GM21360 (cell line): Measurements from ENCODE around the gene KRT39.

Experiments used
- ATAC-seq: cut with Tn5 transposase; IDR thresholded peaks from one replicate; pipeline ENCODE4 v1.9.1; 2021; ENCODE audit warnings: mild to moderate bottlenecking, moderate library complexity; ENCODE audit not compliant: unreplicated experiment

The KRT39 gene

DNA sequence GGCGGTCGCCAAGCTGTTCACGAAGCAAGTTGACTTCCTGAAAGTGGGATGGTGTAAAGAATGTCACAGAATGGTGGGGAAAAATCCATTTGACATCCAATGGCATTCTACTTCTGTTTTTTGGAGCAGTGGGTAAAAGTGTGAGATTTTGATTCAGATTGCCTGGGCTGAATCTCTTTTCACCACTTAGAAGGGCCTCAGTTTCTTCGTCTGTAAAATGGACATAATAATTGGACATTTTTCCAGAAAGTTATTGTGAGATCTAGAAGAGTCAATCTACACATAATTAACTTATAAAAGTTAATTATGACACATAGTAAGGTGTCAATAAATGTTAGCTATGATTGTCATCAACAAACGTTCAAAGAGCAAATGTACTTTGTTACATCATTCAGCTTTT is 14.4 kb upstream of the KRT39 start:
- no peak for ATAC-seq

DNA sequence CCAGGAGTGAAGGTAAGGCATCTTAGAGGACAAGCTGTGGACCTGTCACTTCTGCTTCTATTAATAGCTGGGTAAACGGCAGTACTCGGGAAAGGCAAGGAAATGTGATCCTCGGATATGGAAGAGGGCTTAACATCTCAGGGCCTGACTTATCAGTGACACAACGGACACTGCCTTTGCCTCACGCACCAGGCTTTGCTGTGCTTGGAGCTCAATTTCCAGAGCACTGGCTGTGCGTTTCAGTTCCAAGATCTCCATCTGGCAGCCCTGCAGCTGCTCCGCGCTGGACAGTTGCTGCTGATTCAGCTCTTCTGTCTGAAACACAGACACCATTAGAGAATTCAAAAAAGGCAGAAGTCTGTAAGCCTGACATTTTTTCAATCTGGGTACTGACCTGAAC is 13.8 kb upstream of the KRT39 start:
- no peak for ATAC-seq

DNA sequence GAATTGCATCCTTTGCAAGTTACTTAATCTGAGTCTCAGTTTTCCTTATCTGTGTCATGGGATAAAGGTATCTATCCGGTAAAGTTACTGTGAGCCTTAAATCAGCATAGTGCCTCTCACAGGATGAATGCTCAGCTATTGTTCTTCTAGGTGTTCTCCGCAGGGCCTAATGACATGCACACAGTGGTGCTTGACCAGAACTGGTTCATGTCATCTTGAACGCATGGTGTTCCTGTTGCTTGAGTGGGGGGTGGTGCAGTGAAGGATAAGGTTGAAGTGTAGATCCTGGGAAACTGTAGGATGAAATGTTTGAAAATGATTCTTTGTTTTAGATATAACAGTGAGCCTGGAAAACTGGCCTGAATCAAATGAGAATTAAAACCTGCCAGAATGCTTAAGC is 13.4 kb upstream of the KRT39 start:
- ATAC-seq = no peak

DNA sequence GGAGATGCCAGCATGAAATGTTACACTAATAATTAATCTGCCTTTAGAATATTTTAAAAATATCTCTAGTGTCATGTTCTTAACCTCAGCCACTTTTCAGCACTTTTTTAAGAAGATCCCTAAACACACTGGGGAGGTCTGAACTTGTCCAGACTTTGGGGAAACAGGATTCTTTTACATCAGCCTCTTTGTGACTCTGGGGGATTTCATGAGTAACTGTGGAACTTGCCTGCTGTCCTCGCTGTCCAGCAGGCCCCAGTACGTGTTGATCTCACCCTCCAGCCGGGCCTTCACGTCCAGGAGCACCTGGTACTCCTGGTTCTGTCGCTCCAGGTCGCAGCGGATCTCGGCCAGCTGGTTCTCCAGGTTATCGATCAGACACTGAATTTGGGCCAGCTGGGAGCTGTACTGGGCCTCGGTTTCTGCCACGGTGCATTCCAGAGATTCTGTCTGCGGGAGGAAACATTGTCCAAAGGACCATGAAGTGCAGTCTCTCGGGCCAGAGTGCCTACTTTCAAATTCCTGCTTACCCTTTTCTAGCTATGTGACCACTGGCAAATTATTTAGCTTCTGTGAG is 11.9 kb upstream of the KRT39 start:
- no peak for ATAC-seq

GRCh38 chr17:40975516-40975915 is 8.8 kb upstream of the KRT39 start:
- no peak for ATAC-seq

DNA sequence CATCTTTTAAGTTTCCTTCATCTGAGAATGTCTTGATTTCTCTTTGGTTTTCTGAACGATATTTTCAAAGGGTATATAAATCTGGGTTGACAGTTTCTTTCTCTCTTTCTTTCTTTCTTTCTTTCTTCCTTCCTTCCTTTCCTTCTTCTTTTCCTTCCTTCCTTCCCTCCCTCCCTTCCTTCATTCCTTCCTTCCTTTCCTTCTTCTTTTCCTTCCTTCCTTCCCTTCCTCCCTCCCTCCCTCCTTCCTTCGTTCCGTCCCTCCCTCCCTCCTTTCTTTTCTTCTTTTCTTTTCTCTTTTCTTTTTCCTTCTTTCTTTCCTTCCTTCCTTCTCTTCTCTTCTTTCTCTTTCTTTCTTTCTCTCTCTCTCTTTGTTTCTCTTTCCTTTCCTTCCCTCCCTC is 7.6 kb upstream of the KRT39 start:
- no peak for ATAC-seq

- ATAC-seq = no peak
Observed at GRCh38 chr17:40967582-40967981, 834 bp upstream of the KRT39 start.

DNA sequence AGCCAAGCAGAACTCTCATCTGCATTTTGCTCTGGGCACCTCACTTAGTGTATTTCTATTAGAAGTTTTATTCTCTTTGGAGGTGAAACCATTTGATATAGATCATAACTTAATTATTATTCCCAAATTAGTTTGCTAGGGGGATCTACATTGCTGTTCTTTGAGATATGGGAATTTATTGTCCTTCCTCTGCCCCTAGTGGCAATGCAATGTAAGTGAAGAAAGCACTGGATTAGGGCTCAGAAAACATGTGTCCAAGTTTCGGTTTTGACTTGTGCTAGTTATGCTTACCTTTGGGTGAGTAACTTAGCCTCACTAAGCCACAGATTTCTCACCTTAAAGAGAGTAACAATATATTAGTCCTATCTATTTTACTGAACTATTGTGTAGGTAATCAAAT is 2.9 kb downstream of the KRT39 start:
- ATAC-seq = no peak

DNA sequence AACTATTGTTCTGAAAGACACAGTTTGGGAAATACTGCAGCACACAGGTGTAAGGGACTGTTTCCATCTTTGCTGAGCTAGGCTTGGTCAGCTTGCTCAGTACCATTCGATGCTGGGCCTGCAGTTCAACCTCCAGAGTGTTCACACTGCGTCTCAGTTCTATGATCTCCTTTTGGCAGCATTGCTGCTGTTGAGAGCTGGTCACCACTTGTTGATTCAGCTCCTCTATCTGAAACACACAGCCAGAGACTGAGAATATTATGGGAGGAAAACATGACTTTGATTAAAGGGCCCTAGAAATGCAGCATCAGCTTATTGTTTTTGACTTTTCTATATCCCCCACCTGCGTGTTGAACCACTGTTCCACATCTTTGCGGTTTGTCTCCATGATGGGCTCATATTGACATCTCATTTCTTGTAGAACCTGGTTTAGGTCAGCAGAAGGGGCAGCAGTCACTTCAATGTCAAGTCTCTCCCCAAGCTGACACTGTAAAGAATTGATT is 4.6 kb downstream of the KRT39 start:
- ATAC-seq = no peak

- ATAC-seq = no peak
Observed at GRCh38 chr17:40961591-40961990, 5.2 kb downstream of the KRT39 start.

DNA sequence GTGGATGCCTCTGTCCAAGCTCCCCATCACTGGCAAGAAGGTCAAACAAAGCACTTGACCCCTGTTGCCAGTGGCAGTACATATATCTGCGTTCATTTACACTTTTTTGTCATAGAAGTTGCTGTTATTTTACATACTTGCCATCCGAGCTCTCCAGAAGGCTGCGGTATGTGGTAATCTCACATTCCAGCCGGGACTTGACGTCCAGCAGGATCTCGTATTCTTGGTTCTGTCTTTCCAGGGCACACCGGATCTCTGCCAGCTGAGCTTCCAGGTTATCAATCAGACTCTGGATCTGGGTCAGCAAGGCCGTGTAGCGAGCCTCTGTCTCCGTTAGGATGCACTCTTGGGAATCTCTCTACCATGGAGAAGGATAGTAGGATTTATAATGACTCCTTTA is 6.6 kb downstream of the KRT39 start:
- ATAC-seq = no peak

DNA sequence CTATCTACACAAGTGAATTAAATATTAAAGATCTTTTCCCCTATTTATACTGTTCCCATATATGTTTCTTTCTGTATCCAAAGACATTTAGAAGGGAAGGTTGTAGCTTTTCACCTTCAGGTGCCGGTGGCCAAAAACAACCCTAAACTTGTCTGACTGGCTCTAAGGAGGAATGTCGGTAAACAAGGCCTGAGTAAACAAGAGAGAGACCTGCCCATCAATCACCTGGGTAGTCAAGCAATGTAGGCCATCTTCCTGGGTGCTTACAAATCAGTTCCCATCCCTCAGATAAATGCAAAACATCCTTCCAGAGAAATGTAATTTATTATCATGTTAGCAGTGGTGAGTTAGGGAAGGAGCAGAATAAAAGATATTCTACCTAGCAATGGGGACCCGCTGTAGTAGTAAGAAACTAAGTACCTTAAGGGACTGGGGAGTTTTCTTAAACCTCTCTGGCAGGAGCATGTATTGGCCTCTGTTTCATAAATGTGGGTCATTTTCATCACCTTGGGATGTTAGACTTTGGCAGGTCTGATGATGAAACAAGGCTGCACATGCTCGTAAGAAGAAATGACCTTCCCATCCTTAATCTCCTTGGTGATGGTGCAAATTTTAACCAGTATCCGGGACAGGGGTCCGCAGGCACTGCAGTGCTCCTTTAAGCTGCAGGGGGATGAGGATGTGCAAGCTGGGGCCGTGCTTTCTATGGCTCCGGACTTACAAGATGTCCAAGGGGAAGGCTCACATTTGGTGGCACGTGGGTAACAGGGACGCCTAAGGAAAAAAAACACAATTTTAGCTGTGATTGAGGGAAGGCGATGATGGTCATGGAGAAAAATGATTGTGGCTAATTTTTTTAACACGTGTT is 8.4 kb downstream of the KRT39 start:
- ATAC-seq = no peak

DNA sequence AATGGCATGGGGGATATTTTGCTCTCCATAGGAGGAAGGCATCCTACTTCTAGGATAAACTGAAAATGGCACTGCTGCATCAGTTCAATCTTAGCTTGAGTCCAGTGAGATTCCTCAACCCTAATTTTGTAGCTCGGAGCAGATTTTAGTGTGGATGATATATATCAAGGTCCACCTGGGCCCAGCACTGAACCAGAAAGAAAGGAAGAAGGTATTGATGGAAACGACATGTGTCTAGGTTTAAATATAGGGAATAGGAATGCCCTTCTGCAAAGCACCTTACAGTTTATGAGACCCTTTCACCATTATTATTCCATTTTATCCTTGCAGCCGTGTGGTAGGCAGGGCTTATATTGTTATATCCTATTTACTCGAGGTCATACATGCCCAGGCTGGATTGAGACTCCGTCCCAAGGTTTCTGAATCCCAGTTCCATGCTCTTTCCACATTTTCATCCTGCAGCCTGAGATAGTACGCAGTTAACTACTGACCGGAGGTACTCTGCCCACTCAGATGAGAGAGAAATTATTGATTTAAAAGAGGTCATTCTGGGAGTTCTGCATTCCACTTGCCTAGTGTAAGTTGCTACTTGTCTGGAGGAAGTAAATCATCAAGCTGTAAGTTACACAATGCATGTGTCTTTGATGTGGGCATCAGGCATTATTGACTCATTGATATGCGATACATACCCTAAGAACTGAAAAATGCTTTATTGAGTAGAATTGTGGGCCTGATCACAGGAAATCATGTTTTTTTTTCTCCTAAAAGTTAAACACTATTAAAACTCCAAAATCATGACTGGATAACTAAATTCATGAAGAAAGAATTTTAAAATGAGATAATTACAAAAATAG is 10.1 kb downstream of the KRT39 start:
- no peak for ATAC-seq

- ATAC-seq = no peak
Observed at GRCh38 chr17:40953881-40954280, 12.9 kb downstream of the KRT39 start.

DNA sequence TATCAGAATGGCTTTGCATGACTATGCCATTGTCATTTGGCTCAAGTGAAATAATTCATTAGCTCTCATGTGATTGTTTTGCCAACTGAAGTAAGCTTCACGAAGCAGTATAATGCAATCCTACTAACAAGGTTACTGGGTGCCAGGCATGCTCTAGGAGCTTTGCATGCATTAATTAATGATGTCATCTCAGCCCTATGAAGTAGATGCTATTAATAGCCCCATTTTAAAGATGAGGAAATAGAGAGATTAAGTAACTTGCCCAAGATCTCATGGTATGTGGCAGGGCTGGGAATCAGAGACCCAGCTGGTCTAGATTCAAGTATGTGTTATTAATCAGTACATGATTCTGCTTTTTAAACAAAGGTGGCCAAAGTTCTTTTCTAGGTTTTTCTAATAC is 14.1 kb downstream of the KRT39 start:
- ATAC-seq = no peak

DNA sequence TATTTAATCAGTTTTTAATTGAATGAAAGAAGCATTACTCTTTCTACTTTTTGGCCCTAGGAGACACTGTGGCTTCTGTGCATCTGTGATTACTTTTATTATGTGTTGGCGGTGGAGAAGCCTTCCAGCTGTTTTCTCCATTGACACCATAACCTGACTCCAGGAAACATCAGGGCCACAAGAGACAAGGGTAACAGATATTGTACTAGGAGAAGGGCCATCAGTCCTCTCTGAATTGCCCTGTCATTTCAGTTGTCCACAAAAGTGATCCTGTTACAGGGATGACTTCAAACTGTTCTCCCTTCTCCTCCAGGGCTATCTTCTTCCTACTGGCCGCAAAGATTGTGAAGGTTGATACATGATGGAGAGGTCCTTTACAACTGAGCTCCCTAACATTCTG is 14.6 kb downstream of the KRT39 start:
- ATAC-seq = no peak

GRCh38 chr17:40951011-40951622 is 15.6 kb downstream of the KRT39 start:
- ATAC-seq = no peak

- ATAC-seq = no peak
Observed at GRCh38 chr17:40950176-40950575, 16.6 kb downstream of the KRT39 start.

DNA sequence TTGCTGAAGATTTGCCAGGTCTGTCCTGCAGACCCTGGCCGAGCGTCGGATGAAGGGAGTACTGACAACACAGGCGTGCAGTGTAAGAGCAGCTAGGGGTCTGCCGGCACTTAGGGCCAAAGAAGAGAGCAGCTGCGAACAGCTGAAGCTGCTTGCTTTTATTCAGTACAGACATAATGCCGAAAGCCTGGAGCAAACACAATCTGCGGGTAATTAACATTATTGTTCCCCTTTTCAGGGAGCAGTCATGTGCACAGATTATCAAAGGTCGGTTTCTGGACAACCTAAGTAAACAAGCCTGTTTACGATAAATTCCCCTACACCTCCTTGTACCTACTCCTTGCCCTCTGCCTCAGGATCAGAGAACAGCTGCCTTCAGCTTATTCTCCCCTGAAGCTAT is 17.3 kb downstream of the KRT39 start:
- ATAC-seq = no peak

DNA sequence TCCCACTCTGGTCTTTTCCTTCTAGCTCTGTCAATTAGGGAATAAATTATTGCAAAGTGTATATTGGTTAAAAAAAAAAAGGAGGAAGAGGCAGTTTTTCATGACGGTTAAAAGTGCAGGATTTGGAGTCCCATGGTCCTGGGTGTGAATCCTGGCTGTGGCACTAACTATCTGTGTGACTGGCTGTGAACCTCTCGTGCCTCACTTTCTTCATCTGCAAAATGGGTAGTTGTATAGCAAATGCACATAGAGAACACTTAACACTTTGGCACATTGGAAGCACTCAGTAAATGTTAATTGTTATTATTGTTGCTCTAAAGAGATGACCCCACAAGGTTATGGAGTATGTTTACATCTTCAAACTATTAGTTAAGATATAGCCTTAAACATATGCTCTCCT is 18.8 kb downstream of the KRT39 start:
- no peak for ATAC-seq

- ATAC-seq = no peak
Observed at GRCh38 chr17:40945414-40945813, 21.3 kb downstream of the KRT39 start.
